Stimulated activated CD8-positive, alpha-beta memory T cell treated with anti-CD3 and anti-CD28 coated beads, Interleukin-7, amount 100 ng/mL, for 4 hours (primary cell): ENCODE data around the gene GIGYF2.
"Not testable (repeated sequence)": the region's sequence is repeated elsewhere in the genome, so short reads cannot be mapped to it uniquely, and the experiment has no call there.

Experiments
- DNase-seq, 2 donors: peaks; one replicate each; pipeline ENCODE4 v3.0.0-alpha.2; 2020; ENCODE audit warnings: low read depth in 2 of 2

The GIGYF2 gene, protein sequence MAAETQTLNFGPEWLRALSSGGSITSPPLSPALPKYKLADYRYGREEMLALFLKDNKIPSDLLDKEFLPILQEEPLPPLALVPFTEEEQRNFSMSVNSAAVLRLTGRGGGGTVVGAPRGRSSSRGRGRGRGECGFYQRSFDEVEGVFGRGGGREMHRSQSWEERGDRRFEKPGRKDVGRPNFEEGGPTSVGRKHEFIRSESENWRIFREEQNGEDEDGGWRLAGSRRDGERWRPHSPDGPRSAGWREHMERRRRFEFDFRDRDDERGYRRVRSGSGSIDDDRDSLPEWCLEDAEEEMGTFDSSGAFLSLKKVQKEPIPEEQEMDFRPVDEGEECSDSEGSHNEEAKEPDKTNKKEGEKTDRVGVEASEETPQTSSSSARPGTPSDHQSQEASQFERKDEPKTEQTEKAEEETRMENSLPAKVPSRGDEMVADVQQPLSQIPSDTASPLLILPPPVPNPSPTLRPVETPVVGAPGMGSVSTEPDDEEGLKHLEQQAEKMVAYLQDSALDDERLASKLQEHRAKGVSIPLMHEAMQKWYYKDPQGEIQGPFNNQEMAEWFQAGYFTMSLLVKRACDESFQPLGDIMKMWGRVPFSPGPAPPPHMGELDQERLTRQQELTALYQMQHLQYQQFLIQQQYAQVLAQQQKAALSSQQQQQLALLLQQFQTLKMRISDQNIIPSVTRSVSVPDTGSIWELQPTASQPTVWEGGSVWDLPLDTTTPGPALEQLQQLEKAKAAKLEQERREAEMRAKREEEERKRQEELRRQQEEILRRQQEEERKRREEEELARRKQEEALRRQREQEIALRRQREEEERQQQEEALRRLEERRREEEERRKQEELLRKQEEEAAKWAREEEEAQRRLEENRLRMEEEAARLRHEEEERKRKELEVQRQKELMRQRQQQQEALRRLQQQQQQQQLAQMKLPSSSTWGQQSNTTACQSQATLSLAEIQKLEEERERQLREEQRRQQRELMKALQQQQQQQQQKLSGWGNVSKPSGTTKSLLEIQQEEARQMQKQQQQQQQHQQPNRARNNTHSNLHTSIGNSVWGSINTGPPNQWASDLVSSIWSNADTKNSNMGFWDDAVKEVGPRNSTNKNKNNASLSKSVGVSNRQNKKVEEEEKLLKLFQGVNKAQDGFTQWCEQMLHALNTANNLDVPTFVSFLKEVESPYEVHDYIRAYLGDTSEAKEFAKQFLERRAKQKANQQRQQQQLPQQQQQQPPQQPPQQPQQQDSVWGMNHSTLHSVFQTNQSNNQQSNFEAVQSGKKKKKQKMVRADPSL (N-terminal part only)

DNA sequence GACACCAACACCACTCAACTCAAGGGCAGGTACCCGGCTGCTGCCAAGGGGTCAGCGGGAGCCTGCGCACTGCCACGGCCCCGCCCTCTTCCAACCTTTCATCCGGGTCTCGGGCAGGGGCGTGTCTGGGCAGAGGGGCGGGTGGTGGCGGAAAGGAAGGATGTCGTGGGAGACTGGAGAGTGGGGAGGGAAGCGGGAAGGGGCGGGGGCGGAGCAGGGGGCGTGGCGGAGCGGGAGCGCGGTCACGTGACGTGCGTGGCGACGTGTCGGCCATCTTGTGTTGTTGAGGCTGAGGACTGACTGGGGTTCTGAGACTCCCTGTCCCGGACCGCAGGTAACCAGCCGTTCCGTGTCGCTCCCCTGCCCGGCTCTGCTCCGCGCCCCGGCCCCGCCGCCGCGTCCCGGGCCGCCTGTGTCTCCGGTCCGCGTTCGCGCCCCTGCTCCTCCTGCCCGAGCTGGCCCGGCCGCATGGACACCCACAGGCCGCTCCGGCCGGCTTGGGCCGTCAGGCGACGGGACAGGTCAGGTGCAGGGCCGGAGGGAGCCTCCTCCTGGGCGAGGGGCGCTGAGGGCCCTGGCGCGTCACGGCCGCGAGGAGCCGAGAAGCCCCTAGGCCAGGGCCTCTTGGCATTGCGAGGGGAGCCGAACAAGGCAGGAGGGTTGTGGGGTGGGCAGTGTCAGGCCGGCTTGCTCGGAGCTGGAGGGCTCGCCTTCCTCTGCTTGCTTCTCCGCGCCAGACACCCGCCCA, at the start of gene GIGYF2:
GIGYF2 (plus strand) TSS at position 273 of the 748 bp plus-strand sequence. CDS start 37,867 bp downstream, outside the sequence.
- DNase-seq = peak; percentile 88 to 90

DNA sequence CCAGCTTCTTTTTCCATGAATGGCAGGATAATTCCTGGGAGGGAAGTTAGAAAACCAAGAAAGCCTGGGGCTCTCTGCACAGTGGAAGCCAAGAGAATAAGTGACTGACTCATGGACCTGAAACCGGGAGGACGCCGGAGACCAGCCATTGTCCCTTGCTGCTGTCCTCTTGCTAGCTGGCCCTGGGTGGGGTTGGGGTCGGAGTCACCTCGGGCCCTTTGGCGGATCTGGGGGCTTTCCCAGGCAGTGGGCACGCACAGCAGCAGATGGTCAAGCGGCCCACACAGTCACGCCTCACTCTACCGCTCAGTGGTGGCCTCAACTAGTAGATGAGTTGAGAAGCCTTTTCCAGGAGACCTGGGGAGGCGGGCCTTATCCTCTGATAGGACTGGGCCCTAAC, 48.1 kb upstream of the GIGYF2 start:
- DNase-seq = no peak

DNA sequence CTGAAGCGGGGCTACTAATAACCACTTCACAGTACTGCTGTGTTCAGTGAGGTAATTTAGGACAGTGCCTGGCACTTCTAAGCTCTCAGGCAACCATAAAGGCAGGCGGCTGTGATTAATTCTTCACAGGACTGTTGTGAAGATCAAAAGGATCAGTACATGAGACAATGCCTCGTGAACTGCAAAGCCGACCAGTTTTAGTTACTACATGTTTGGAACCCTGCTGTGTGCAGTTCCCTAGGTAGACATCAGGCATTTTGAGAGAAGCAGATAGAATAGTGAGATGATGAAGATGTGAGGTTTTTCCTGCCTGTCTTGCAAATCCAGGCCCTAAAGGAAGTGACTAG, 44.7 kb upstream of the GIGYF2 start:
- DNase-seq = no peak

DNA sequence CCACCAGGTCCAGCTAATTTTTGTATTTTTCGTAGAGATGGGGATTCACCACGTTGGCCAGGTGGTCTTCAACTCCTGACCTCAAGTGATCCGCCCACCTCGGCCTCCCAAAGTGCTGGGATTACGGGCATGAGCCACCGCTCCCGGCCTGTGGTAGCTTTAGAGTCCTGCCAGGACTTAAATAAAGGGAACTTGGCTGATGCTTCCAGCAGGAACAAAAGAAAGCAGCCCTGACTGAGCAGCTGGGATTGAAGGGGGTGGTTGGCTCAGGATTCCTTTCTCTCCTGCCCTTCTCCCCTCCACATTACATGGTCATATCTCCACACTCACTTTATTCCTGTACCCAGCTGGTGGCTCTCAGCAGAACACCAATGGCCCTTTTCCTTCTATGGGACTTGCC, 43.7 kb upstream of the GIGYF2 start:
- no peak for DNase-seq

DNA sequence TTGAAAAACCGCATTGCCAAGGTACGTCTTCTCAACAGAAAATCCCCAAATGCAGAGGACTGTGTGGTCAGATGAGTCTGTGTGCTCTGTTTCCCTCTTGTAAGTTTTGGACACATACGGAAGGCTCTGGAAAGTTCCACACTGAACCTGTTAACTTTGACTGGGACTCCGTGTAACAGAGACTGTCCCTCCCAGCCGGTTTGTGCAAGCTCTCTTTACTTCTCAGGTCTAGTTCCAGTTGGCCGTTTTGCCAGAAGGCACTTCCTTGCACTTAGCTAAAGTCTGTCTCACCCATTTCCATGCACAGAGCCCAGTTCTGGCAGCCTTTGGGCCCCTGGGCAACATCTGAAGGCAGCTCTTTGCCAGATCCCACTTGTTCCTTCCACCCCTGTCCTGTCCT, 41.7 kb upstream of the GIGYF2 start:
- no peak for DNase-seq

DNA sequence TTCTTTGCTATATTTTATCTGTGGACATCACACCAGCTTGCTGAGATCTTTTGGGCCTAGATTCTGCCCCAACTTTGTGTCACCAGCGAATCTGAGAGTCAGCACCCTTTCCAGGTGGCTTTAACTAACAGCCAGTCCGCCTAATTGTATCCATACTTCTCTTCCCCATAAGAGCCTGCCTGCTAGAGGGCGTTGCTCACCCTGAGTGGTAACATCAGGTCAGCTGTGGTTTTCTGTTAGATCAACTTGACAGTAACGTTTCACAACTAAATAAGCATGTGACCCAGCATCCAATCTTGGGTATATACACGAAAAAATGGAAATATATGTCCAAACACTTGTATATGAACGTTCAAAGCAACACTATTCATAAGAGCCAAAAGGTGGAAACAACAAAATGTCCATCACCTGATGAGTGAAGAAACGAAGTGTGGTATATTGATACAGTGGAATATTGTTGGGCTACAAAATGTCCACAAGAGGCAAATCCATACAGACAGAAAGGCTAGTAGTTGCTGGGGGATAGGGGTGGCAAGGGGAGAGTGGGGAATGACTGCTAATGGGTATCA, 38.8 kb upstream of the GIGYF2 start:
- DNase-seq = no peak

DNA sequence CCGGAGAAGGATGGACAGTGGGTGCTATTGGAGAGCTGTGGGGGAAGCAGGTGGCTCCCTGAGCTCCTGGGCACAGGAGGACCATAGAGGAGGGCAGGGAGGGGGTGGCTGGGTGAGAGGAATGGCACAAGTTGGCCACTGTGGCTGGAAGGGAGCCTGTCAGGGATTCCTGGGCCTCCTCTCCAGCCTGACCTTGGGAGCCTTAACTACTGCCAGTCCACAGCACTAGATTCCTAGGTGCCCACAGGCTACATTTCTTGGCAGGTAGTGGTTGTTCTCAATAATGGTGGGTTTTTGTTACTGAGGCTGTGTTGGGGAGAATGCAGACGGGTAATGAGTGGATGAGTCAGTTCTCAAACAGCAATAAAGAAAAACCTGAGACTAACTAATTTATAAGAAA, 37.8 kb upstream of the GIGYF2 start:
- DNase-seq = no peak

DNA sequence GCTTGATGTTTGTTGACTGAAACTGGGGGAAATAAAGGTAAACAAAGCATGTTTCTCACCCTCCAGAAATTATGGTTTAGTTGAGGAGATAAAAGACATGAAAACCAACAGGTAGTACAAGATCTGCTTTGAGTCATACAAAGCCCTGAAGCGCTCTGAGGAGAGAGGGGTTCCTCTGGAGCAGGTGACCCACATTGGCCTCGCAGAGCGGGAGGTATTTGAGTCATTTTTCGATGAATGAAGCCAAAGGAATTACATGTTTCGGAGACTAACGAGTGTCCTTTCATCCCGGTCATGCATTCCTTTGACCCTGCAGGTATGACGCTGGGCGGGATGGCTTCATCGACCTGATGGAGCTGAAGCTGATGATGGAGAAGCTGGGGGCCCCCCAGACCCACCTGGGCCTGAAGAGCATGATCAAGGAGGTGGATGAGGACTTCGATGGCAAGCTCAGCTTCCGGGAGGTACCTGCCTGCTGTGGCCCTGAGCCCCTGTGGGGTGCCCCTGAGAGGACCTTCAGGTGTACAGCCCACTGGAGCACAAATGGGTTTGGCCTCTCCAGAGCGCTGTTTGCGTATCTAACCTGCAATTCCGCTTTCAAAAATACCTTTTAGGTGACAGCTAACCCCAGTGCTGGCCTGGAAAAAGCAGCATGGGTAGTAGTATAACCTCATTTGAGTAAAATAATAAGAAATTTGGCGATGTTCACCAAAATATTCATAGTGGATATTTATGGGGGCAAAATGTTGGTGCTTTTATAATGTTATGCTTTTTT, 34.5 kb upstream of the GIGYF2 start:
- DNase-seq = no peak

DNA sequence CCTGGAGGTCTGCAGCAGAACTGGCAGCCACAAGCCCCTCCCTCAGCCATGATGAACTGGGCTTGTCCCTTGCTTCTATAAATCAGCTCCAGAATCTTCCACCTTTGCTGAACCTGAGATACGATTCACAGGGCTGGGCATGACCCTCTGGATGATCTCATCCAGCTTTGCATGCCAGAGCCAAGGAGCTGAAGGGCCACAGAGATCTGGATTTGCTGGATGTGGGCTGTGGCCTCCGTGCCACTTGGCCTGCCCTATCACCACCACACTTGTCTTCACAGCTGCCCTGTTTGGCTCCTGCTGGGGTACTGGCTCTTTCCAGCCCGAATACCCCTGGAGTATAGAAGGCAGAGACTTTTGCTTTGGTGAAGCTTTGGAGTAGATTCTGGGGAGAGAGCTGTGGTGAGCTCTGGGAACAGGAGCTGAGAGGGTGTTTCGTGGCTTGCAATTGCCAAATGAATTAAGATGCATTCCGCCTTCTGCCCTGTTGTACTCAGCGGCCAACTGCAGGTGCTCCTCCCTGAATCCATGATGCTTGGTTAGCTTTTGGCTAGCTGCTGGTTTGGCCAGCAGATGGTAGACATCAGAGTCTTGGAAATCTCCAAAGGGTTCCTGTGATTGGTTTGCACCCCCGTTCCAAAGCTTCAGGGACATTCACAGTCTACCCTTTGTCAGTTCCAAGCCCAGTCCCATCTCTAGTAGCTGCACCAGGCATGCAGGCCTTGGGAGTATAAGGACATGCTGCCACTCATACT, 30.9 kb upstream of the GIGYF2 start:
- no peak for DNase-seq

DNA sequence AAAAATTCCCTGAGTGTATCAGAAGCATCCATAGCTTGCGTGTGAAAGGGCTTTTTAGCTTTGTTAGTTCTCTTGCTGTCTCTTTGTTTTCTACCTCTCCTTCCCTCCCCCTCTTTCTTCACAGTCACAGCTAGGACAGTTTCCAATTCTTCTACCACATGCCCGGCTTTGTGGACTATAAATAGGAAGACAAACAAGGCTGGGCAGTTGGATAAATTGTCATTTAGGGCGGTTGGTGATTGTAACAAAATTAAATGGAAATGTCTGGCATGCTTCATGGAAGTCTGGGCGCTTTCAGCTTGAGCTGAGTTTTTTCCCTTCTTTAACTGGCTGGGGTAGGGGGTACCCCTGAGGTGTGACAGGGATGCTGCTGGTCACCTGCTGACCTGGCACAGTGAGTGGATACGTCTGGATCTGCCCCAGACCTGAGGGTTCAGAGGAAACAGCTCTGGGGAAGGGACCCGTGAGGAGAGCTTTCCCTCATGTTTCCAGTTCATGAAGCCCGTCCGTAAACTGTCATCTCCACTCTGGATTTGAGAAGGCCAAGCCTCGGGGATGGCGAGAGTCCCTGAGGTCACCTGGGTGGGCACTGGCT, 29.0 kb upstream of the GIGYF2 start:
- DNase-seq = no peak

DNA sequence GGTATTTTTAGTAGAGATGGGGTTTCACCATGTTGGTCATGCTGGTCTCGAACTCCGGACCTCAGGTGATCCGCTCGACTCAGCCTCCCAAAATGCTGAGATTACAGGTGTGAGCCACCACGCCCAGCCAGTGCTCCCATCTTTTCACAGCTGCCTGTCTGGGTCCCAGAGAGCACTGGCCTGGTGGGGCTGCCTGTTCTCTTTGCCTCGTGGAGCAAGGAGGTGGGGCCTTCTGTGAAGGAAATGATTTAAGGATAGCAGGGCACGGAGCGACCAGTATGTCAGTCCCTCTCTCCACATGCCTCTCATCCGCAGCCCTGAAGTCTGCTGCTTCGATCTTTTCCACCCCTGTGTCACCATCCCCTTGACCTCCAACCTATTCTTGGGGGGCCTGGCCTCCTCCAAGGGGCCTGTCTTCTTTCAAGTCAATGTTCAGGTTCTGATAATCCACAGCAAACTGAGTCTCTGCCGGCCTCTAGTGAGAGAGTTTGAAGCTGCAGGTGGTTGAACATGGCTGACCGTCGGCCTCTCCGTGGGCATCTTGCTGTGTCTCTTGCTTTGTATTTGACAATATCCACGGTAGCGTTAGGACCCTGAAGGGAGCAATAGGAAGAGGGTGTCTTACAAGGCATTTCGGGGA, 28.2 kb upstream of the GIGYF2 start:
- no peak for DNase-seq

DNA sequence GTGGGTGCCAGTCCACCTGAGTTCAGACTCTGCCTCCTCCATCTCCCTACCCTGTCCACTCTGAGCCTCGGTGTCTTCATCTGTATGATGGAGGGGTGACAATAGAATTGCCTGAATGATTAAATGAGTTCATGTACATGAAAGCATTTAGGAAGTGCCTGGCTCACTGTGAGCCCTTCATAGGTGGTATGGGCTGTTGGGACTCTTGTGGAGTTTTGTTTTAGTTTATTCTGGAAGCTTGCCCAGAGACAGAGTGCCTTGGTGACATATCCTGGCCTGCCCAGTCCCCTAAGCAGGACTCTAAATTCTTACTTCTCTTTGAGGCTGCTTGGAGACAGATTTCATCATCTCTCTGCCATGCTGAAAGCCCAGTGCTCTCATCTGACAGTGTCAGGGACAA, 24.5 kb upstream of the GIGYF2 start:
- no peak for DNase-seq

DNA sequence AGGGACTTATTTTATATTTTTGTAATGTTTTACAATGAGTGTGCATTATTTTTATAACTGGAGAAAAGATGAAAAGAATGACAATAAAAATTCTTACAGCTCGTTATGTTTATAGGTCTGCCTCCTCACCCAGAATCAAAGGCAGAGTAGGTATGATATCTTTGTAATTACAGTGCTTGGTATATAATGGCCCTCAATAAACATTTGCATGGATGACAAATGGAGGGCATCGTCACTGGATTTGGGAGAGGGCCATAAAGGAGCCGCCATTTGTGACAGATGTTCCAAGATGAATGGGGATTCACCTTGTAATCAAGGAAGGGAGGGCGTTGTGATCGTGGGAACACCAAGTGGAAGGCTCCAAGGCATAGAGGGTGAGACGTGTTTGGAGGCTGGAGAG, 22.6 kb upstream of the GIGYF2 start:
- DNase-seq = no peak

DNA sequence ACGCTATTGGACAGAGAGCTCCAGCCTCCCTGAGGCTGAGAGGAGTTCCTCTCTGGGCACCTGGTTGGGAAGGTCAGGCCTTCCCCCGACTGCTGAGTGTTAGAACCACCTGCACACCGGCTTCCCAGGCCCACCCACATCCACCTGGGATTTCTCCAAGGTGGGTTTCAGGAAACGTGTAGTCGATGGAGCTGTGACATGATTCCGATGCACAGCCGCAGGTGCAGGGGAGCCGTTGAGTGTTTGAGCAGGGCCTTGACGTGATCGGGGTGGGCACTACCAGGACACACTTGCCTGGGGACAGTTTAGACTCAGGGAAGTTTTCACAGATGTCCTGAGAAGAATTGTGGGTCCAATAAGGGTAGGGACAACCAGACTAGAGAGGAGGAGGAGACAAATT, 21.8 kb upstream of the GIGYF2 start:
- DNase-seq = no peak

DNA sequence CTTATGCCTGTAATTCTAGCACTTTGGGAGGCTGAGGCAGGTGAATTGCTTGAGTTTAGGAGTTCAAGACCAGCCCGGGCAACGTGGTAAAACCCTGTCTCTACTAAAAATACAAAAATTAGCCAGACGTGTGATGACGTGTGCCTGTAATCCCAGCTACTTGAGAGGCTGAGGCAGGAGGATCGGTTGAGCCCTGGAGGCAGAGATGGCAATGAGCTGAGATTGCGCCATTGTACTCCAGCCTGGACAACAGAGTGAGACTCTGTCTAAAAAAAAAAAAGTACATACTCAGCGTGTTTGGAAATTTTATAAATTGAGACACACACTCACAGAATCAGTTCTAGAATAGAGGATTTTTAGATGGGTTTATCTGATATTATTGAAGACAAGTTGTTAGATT, 17.1 kb upstream of the GIGYF2 start:
- no peak for DNase-seq

DNA sequence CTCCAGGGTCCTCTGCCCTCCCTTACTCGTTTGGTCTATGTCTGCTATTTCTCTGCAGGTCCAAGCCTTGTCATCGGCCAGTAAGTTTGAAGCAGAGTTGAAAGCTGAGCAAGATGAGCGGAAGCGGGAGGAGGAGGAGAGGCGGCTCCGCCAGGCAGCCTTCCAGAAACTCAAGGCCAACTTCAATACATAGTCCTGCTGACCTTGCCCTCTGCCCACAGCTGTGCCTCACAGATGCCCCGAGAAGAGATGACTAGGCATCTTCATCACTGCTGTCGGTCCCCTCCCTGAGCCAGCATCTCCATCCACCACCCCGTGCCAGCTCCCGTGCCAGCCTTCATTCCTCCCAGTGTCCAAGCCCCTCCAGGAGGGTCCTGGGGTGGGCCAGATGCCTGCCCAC, 15.6 kb upstream of the GIGYF2 start:
- no peak for DNase-seq

DNA sequence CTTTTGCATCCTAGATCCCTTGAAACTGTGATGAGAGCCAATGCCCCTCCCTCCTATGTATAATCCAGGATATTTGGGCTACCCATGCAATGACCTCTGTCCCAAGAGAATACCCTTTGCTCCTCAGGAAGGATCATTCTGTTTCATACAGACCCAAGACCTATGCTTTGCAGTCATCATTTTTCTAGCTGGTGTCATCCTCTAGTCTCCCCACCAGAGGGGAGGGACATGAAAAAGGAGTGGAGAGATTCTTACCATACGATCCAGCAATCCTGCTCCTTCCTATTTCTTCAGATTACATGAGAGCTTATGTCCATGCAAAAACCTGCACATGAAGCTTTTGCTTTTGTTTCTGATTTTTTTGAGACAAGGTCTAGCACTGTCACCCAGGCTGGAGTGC, 13.8 kb upstream of the GIGYF2 start:
- no peak for DNase-seq

DNA sequence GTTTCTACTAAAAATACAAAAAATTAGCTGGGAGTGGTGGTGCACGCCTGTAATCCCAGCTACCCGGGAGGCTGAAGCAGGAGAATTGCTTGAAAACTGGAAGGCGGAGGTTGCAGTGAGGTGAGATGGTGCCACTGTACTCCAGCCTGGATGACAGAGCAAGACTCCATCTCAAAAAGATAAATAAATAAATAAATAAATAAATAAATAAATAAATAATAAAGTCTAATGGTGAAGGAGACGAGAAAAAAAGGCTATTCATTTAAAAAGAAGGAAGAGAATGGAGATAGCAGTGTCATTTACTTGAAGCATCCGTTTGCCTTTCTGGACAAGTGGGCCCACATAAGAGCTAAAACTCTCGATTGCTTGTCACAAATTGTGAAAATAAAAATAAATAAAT, 11.7 kb upstream of the GIGYF2 start:
- DNase-seq = not testable (repeated sequence)
